Measurements from ENCODE around the gene MTOR. TPM values are rescaled to one million over a fixed set of nuclear protein-coding genes. Genes with fewer than 3 reads are reported as not detected.
"Not testable (repeated sequence)": the region's sequence is repeated elsewhere in the genome, so short reads cannot be mapped to it uniquely, and the experiment has no call there.

Gene MTOR
- total RNA-seq, 1 experiment from 2014 or later = 9.6 TPM

DNA sequence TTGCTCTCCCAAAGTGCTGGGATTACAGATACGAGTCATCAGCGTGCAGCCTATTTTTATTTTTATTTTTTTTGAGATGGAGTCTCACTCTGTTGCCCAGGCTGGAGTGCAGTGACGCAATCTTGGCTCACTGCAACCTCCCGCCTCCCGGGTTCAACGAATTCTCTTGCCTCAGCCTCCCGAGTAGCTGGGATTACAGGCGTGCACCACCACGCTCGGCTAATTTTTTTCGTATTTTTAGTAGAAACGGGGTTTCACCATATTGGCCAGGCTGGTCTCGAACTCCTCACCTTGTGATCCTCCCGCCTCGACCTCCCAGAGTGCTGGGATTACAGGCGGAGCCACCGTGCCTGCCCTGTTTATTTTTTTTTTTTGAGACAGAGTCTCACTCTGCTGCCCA, 161.5 kb downstream of the MTOR start:
- DNase-seq (ENCODE audit: low read depth); in situ Hi-C loops (cut with HindIII; ENCODE audit: low pct_unique_long_range_greater_than_20kb, low sequenced_read_pairs): not testable (repeated sequence)

DNA sequence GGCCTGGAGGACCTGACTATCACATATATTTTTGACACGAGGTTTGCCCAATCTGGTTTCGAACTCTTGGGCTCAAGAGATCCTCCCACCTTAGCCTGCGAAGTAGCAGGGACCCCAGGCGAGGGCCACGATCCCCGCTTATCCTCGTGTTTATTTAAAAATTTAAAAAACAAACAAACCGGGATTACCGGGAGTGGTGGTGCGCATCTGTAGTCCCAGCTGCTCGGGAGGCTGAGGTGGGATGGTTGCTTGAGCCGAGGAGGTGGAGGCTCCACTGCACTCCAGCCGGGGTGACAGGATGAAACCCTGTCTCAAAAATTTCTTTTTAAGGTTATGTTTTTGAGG, 162.2 kb downstream of the MTOR start:
- DNase-seq (ENCODE audit: low read depth) = no peak
- in situ Hi-C loops (cut with HindIII; ENCODE audit: low pct_unique_long_range_greater_than_20kb, low sequenced_read_pairs) = no loop called here

DNA sequence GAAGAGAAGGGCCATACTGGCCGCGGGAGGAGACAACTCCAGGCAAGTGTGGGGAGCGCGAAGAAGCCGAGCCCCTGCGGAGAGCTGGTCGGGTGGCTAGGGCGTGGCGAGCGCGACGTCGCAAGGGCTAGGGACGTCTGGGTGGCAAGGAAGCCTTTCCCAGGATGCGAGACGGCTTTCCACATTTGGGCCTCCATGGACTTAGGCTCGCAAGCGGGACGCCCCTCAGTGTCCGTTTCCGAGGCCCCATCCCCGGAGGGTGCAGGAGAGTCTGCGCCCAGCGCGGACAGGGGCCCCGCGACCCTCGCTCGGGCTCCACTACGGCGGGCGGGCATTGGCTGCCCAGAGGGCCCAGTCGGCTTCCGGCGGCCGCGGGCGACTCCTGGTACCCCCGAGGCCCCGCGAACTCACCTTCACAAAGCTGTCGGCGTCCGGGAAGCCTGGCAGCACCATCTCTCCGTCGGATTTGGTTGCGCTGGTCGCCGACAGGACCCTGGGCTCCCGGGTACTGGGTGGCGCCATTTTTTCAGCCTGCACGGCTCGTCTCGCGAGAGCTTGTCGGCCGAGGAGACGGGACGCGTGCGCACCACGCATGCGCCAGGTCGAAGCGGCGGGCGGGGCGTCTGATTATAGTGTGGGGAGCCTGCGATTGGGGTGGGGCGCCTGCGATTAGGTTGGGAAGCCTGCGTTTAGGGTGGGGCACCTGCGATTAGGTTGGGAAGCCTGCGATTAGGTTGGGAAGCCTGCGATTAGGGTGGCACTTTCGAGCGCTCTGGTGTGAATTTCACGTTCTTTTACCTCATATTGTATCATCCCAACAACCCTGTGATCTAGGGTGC, 162.8 kb downstream of the MTOR start, which contains the start of gene EXOSC10:
Gene EXOSC10, minus strand, starts transcription at position 560 of the 839 bp plus-strand sequence. Its CDS starts 38 bp downstream, at position 522.
- in situ Hi-C loops (cut with HindIII; ENCODE audit: low pct_unique_long_range_greater_than_20kb, low sequenced_read_pairs) = no loop called here
- peak; percentile 80 for DNase-seq (ENCODE audit: low read depth)

DNA sequence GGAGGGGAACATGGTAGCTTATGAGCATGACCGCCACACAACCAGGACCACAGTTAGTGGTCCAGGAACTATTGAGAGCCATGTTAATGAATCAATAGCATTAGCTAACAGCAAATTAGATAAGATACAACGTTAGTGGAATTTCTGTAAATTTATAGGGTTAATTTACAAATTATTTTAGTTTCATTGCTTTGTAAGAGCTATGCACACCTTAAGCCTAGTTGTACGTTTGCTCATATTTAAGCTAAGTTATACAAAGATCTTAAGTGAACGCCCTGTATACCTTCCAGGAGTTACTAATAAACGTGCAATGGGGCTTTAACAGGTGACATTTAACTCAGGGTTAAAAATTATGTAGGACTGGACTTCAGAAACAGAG, 163.4 kb downstream of the MTOR start:
- DNase-seq (ENCODE audit: low read depth) = no peak
- in situ Hi-C loops (cut with HindIII; ENCODE audit: low pct_unique_long_range_greater_than_20kb, low sequenced_read_pairs) = no loop called here

DNA sequence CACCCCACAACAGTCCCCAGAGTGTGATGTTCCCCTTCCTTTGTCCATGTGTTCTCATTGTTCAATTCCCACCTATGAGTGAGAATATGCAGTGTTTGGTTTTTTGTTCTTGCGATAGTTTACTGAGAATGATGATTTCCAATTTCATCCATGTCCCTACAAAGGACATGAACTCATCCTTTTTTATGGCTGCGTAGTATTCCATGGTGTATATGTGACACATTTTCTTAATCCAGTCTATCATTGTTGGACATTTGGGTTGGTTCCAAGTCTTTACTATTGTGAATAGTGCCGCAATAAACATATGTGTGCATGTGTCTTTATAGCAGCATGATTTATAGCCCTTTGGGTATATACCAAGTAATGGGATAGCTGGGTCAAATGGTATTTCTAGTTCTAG, 178.6 kb downstream of the MTOR start:
- DNase-seq (ENCODE audit: low read depth); in situ Hi-C loops (cut with HindIII; ENCODE audit: low pct_unique_long_range_greater_than_20kb, low sequenced_read_pairs): not testable (repeated sequence)

DNA sequence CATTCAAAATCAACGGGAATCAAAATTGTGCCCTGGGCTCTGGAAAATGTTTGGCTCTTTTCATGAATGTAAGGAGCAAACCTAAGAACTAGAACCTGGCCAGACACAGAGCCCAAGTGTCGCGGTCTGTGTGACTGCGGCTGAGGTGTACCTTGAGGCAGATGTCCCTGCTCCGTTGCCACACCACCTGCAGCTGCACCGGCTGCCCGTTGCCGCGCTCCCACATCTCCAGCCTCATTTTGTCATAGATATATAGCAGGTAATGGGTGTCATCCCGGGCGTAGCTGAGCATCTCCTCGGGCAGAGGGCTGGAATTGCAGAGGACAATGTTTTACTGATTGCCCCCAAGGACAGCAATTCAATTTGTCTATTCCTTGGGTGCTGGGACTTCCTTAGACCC, 181.4 kb downstream of the MTOR start:
- in situ Hi-C loops (cut with HindIII; ENCODE audit: low pct_unique_long_range_greater_than_20kb, low sequenced_read_pairs) = no loop called here
- DNase-seq (ENCODE audit: low read depth) = no peak

DNA sequence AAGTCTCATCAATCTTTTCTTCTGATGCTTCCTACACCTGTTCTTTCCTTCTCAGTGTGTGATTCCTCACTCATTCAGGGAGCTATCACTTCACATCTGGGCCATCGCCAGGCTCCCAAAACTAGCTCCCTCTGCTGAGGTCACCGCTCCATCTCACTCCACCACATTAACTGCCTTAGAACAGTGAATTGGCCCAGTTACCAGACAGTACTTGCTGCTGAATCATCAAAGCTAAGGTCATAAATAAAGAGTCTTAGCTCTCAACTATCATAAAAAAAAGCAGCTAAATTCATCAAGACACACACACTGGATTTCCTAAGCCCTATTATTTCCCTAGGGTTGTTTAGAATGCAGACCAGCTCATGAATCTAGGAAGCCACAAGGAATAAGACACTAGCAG, 183.7 kb downstream of the MTOR start:
- no peak for DNase-seq (ENCODE audit: low read depth)
- in situ Hi-C loops (cut with HindIII; ENCODE audit: low pct_unique_long_range_greater_than_20kb, low sequenced_read_pairs) = no loop called here

DNA sequence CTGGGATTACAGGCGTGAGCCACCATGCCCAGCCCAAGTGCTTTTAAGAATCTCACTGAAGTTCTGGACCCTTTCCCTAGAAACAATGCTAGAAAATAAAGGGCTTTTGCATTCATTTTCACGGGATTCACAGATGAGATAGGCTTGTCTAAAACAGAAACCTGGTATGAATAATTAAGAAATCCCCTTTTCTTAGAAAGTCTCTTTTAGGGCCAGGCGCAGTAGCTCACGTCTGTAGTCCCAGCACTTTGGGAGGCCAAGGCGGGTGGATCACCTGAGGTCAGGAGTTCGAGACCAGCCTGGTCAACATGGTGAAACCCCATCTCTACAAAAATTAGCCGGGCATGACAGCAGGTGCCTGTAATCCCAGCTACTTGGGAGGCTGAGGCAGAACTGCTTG, 189.0 kb downstream of the MTOR start:
- DNase-seq (ENCODE audit: low read depth); in situ Hi-C loops (cut with HindIII; ENCODE audit: low pct_unique_long_range_greater_than_20kb, low sequenced_read_pairs): not testable (repeated sequence)

DNA sequence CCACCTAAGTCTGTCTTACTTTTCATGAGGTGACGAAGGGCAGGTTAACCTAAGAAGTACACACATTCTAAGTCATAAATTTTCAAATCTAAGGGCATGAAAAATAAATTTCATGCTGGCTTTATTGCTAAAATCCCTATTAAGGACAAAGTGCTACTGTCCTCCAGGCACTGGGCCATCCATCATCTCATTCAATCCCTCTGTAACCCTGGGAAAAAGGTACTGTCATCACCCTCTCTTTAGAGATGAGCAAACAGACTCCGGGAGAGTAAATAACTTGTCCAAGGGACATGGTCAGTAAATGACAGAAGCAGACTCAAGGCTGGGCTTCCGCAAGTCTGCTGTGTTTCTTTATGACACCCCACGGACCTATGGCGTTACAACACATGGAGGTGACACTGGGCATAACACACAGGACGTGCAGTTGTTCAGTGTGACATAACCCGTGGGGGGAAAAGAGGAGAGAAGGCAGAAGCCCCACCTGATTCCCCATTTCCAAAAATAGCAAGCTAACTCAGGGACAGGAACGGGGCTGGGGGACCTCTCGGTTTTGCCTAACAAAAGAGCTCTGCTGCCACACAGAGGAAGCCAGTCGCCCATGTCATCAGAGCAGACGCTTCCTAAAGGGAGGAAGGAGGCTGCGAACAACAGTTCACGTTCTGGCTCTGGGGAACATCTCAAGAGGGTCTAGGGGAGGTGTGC, 190.0 kb downstream of the MTOR start:
- in situ Hi-C loops (cut with HindIII; ENCODE audit: low pct_unique_long_range_greater_than_20kb, low sequenced_read_pairs) = no loop called here
- DNase-seq (ENCODE audit: low read depth) = no peak

DNA sequence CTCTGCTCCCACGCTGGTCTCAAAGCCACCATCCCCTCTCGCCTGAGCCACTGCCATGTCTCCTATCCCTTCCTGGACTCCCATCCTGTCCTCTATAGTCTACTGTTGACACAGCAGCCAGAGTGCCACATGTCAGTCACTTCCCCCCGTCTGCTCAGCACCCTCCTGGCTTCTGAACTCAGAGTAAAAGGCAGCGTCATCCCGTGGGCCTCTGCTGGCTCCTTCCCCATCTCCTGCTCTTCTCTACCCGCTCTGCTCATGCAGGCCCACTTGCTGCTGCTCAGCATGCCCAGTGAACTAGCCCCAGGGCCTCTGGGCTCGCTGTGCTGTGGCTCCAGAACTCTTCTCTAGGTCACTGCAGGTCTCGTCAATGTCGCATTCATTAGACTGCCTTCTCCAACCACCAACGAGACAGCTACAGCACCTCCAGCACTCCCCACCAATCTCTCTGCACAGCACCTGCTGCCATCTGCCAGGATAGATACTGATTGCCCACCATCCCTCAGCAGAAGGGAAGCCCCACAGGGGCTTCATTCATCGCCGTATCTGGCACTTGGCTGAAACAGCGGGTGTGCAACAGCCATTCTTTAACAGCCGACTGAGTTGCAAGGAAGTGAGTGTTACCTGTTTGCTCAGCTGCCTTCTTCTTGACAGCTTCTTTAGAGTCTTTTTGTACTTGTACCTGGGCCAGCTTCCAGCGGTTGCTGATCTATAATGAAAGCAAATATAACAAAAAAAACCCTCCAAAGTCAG, 190.7 kb downstream of the MTOR start:
- no peak for DNase-seq (ENCODE audit: low read depth)
- in situ Hi-C loops (cut with HindIII; ENCODE audit: low pct_unique_long_range_greater_than_20kb, low sequenced_read_pairs) = no loop called here

DNA sequence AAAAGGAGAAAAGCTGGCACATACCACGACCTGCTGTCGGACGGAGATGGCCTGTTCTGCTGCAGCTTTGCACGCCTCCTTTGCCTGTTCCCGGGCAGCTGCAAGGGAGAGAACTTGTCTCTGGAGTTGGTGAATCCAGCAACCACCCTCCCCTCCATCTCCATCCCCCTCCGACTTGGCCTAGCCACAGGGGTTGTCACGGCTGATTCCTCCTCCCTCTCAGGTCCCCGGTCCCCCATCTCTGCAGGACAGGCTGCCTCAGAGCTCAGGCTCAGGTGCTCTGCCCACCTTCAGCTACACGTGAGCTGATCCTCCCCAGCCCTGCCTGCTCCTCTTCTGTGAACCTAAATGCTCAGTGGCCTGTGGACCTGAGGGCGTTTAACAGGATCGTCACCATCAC, 191.5 kb downstream of the MTOR start:
- no peak for DNase-seq (ENCODE audit: low read depth)
- in situ Hi-C loops (cut with HindIII; ENCODE audit: low pct_unique_long_range_greater_than_20kb, low sequenced_read_pairs) = no loop called here

DNA sequence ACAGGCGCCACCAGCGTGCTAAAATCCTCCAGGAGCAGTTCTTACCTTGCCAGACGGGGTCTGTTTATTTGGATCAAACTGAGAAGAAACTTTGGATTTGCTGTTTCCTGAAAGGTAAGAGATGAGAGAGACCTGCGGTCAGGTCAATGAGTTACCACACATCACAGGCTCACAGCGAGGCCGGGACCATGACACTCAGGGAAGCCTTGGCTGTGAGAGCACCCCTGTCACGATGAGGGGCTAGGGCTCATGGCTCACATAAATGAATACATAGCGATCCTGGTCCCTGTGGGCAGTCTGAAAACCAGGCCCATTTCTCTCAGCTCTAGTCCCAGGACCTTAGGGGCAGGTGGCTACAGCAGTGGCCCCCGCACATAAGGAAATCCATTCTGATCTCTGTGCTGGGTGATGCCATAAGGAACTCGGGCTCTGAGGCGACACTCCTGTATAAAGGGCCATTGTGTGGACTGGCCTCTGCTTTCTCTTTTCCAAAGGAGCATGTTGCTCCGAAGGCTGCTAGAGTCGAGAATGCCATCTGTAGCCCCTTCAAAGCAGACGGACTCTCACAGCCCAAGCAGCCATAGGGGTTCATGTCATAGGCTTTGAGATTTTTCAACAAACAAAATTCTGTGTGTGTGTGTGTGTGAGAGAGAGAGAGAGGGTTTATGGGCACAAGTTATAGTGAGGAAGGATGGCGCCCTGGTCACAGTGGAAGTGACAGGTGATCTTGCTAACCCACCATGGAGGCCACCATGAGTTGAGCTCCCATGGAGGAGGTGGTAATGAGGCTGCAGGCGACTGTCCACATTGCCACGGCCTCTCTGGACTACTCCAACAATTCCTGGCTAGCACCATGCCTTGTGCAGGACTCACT, 193.5 kb downstream of the MTOR start:
- DNase-seq (ENCODE audit: low read depth) = no peak
- in situ Hi-C loops (cut with HindIII; ENCODE audit: low pct_unique_long_range_greater_than_20kb, low sequenced_read_pairs) = no loop called here

DNA sequence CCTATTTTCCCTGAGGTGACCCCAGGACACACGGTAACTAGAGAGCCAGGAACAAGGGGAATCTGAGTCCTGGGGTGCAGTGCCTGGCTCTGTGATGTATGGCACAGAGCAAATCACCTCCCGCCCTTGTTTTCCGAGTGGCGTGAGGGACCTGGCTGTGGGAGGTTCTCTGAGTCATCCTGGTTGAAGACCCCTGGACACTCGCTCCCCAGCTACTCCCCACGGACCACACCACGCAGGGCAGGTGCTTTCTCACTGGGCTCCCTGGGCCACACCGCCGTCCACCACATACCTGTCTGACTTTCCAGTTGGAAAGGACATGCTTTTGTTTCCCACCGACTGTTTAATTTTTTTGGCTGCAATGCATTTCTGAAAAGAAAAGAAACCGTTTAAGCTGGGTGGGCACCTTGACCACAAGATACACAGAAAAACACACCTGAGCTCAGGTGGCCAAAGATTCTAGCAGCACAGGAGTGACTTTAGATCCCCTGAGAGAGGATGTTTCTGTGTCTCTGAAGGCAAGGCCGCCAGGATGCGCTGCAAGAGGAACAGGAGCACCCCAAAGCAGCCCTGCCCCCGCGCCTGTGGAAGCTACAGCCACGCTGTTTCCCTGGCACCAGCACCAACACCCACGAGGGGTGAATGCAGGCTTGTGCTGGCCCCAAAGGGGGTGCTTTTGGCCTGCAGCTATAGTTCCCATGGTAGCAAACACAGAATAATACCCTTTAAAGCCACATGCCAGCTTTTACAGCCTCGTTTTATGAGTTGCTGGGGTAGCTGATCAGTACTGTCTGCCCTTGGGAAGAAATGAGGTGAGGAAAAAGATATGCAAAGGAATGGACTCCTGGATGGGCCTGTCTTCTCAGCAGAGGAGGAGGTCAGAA, 194.4 kb downstream of the MTOR start:
- in situ Hi-C loops (cut with HindIII; ENCODE audit: low pct_unique_long_range_greater_than_20kb, low sequenced_read_pairs) = no loop called here
- no peak for DNase-seq (ENCODE audit: low read depth)

DNA sequence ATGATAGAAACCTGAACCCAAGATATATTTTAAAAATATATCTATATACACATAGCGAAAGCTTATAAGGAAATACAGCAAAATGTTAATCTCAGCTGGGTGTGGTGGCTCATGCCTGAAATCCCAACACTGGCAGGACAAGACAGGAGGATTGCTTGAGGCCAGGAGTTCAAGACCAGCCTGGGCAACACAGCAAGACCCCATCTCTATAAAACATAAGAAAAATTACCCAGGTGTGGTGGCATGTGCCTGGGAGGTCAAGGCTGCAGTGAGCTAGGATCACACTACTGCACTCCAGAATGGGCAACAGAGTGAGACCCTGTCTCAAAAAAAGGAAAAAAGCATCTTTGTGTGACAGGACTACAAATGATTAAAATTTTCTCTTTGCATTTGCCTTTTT, 196.6 kb downstream of the MTOR start:
- no peak for DNase-seq (ENCODE audit: low read depth)
- in situ Hi-C loops (cut with HindIII; ENCODE audit: low pct_unique_long_range_greater_than_20kb, low sequenced_read_pairs) = no loop called here

DNA sequence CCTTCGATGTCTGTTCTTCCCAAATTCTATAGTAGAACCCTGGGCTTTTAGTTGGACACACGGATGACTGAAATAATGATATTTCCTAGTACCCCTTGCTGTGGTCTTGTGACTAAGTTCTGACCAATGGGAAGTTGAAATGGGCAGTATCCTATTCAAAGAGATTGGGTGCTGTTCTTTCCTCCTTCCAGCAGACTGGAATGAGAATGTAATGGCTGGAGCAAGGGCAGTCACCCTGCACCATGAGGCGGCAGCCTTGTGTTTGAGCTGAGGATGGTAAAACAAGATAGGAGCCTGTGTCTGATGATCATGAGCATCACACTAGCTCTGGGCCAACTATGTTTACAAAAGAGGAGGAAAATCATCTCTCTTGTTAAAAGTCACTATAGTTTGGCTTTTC, 197.4 kb downstream of the MTOR start:
- DNase-seq (ENCODE audit: low read depth) = no peak
- in situ Hi-C loops (cut with HindIII; ENCODE audit: low pct_unique_long_range_greater_than_20kb, low sequenced_read_pairs) = no loop called here

DNA sequence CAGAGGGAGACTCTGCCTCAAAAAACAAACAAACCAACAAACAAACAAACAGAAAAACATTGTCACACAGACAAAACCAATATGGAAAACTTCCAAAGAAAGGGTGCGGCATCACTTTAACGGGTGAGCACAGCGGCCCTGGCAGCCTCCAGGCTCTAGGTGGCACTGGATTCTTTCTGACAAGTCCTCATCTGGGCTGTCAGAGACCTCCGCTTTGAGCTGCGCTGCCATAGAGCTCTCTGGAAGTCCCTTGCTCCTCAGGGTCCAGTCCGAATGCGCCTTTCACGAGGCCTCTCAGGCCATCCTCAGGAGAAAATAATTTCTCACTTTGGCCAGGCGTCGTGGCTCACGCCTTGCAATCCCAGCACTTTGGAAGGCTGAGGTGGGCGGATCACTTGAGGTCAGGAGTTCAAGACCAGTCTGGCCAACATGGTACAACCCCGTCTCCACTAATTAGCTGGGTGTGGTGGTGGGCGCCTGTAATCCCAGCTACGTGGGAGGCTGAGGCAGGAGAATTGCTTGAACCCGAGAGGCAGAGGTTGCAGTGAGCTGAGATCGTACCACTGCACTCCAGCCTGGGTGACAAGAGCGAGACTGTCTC, 198.3 kb downstream of the MTOR start:
- in situ Hi-C loops (cut with HindIII; ENCODE audit: low pct_unique_long_range_greater_than_20kb, low sequenced_read_pairs); DNase-seq (ENCODE audit: low read depth): not testable (repeated sequence)

DNA sequence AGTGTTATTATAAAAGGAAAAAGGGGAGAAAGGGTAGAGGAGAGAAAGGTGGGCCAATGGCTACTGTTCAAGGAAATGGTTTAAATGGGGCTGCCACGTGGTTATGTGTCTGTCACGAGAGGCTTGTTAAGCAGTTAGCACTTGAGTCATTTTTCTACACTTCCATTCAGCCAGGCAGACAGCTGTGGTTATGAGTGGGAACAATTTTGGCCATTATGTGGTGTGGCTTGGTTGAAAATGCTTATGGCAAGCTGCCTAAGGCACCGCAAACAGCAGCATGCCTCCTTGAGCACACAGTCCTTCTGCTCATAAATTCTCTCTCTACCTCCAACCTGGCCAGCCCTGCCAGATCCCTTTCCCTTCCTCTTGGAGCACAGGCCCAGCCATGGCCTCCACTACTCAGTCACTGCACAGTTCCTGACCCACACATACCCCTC, 199.4 kb downstream of the MTOR start:
- DNase-seq (ENCODE audit: low read depth) = no peak
- in situ Hi-C loops (cut with HindIII; ENCODE audit: low pct_unique_long_range_greater_than_20kb, low sequenced_read_pairs) = no loop called here
